Thymus (tissue), 11 donors: ENCODE measurements around the gene RET. TPM values are rescaled to one million over a fixed set of nuclear protein-coding genes. Genes with fewer than 3 reads are reported as not detected.

ENCODE experiments used
- DNase-seq, 9 donors: peaks; one replicate each; pipeline ENCODE4 v3.0.0-alpha.2; 2013; ENCODE audit warnings: low spot score in 9 of 9, low read depth in 6 of 9, missing footprints in 1 of 9
- H3K27ac ChIP-seq, 2 donors: one replicate each; pipeline ENCODE4 v1.5.1; 2013; ENCODE audit warnings: control low read depth in 1 of 2, low read depth in 1 of 2, low read length in 1 of 2, mild to moderate bottlenecking in 1 of 2, moderate library complexity in 1 of 2
- H3K27me3 ChIP-seq, 2 donors: one replicate each; pipeline ENCODE4 v1.5.1; 2013; ENCODE audit warnings: low read length in 1 of 2; ENCODE audit not compliant: control insufficient read depth in 2 of 2, insufficient read depth in 1 of 2
- H3K36me3 ChIP-seq, 2 donors: one replicate each; pipeline ENCODE4 v1.5.1; 2013; ENCODE audit warnings: low read length in 1 of 2, mild to moderate bottlenecking in 1 of 2, moderate library complexity in 1 of 2; ENCODE audit not compliant: control insufficient read depth in 2 of 2, insufficient read depth in 2 of 2
- H3K4me1 ChIP-seq, 2 donors: one replicate each; pipeline ENCODE4 v1.5.1; 2013; ENCODE audit warnings: low read length in 2 of 2; ENCODE audit not compliant: control insufficient read depth in 2 of 2, insufficient read depth in 2 of 2
- H3K4me3 ChIP-seq, 2 donors: one replicate each; pipeline ENCODE4 v1.5.1; 2013; ENCODE audit warnings: low read length in 2 of 2, control low read depth in 1 of 2, mild to moderate bottlenecking in 1 of 2
- H3K9me3 ChIP-seq, 2 donors: one replicate each; pipeline ENCODE4 v1.5.1; 2013; ENCODE audit warnings: low read length in 1 of 2, mild to moderate bottlenecking in 1 of 2; ENCODE audit not compliant: control insufficient read depth in 2 of 2, insufficient read depth in 1 of 2
- WGBS: extraction: QIAGEN DNeasy Blood & Tissue Kit; methylation state at CpG from one replicate; pipeline ENCODE4 v1.1.7; 2013; 5-methylcytosine and 5-hydroxymethylcytosine counted together
- polyA plus RNA-seq: library from polyadenylated mRNA; stranded (reverse); fragments of 200-250 nt; gene quantifications from one replicate; pipeline ENCODE4 v1.2.3, GENCODE V29; 2013
- total RNA-seq: library from RNA; stranded (reverse); fragments of 120-200 nt; gene quantifications from one replicate; pipeline ENCODE4 v1.2.4, GENCODE V29; 2013
- donor health status: healthy.

The RET gene
- total and polyA plus RNA-seq, 2 donors, result 0.33 to 0.37 TPM

- Histone ChIP-seq H3K4me1 (peaks cover 2 to 12% of the 10 kb centered on the region in 2 donors), H3K36me3 (no peaks in the 10 kb centered on the region), H3K4me3 (peak overlapping the region; percentile 27 to 52), H3K9me3 (no peaks in the 10 kb centered on the region), H3K27ac (no peak overlapping the region), H3K27me3 (peaks cover 16 to 44% of the 10 kb centered on the region in 2 donors)
- 3% methylated on average over 71 of the region's 71 CpGs for WGBS
- DNase-seq, result peak in 7 of 9 donors; percentile 45 to 79 (median 55)
Observed at GRCh38 chr10:43105102-43105955, 28.5 kb downstream of the RET start.

- Histone ChIP-seq H3K27me3 (peaks cover 16 to 44% of the 10 kb centered on the region in 2 donors), H3K4me1 (peaks cover 2 to 14% of the 10 kb centered on the region in 2 donors), H3K4me3 (no peak overlapping the region), H3K9me3 (no peaks in the 10 kb centered on the region), H3K36me3 (no peaks in the 10 kb centered on the region), H3K27ac (no peak overlapping the region)
- 56% methylated on average over 7 of the region's 7 CpGs for WGBS
- no peak for DNase-seq
Observed at GRCh38 chr10:43105956-43106229, 29.0 kb downstream of the RET start.

- Histone ChIP-seq H3K4me1 (peaks cover 2 to 14% of the 10 kb centered on the region in 2 donors), H3K9me3 (no peaks in the 10 kb centered on the region), H3K36me3 (no peaks in the 10 kb centered on the region), H3K27me3 (peaks cover 16 to 41% of the 10 kb centered on the region in 2 donors), H3K27ac (no peak overlapping the region), H3K4me3 (no peak overlapping the region)
- no peak for DNase-seq
- 85% methylated on average over 28 of the region's 28 CpGs for WGBS
Observed at GRCh38 chr10:43106256-43107091, 29.6 kb downstream of the RET start.

- peaks cover 2 to 14% of the 10 kb centered on the region in 2 donors for H3K4me1 ChIP-seq
- no peak overlapping the region for H3K4me3 ChIP-seq
- H3K27ac ChIP-seq, result no peak overlapping the region
- H3K9me3 ChIP-seq, result no peaks in the 10 kb centered on the region
- 97% methylated on average over 12 of the region's 12 CpGs for whole genome bisulfite sequencing
- H3K36me3 ChIP-seq, result no peaks in the 10 kb centered on the region
- no peak for DNase-seq
- H3K27me3 ChIP-seq, result peaks cover 12 to 18% of the 10 kb centered on the region in 2 donors
Observed at GRCh38 chr10:43108951-43109350, 32.1 kb downstream of the RET start.

GRCh38 chr10:43109671-43110249 lies 32.9 kb downstream of the RET start:
- peaks cover 2 to 12% of the 10 kb centered on the region in 2 donors for H3K4me1 ChIP-seq
- H3K27me3 ChIP-seq, result peaks cover 6 to 10% of the 10 kb centered on the region in 2 donors
- no peak for DNase-seq
- H3K27ac ChIP-seq, result no peak overlapping the region
- H3K4me3 ChIP-seq, result no peak overlapping the region
- no peaks in the 10 kb centered on the region for H3K9me3 ChIP-seq
- WGBS, result 90% methylated on average over 20 of the region's 20 CpGs
- no peaks in the 10 kb centered on the region for H3K36me3 ChIP-seq

GRCh38 chr10:43110338-43111071 lies 33.6 kb downstream of the RET start:
- peak in 1 of 9 donors; percentile 13 for DNase-seq
- Histone ChIP-seq H3K4me3 (no peak overlapping the region), H3K4me1 (peaks cover 0 to 7% of the 10 kb centered on the region in 2 donors), H3K27ac (no peak overlapping the region), H3K9me3 (no peaks in the 10 kb centered on the region), H3K36me3 (no peaks in the 10 kb centered on the region), H3K27me3 (peaks cover 0 to 3% of the 10 kb centered on the region in 2 donors)
- WGBS, result 68% methylated on average over 7 of the region's 7 CpGs

- no peak overlapping the region for H3K4me3 ChIP-seq
- WGBS, result 97% methylated on average over 11 of the region's 11 CpGs
- H3K27ac ChIP-seq, result no peak overlapping the region
- H3K4me1 ChIP-seq, result peaks cover 0 to 3% of the 10 kb centered on the region in 2 donors
- no peaks in the 10 kb centered on the region for H3K9me3 ChIP-seq
- no peaks in the 10 kb centered on the region for H3K27me3 ChIP-seq
- no peaks in the 10 kb centered on the region for H3K36me3 ChIP-seq
- DNase-seq, result no peak
Observed at GRCh38 chr10:43111101-43111500, 34.2 kb downstream of the RET start.

- Histone ChIP-seq H3K9me3 (no peaks in the 10 kb centered on the region), H3K27ac (no peak overlapping the region), H3K36me3 (no peaks in the 10 kb centered on the region), H3K4me3 (no peak overlapping the region), H3K27me3 (no peaks in the 10 kb centered on the region), H3K4me1 (peaks cover 0 to 3% of the 10 kb centered on the region in 2 donors)
- no peak for DNase-seq
- 97% methylated on average over 17 of the region's 17 CpGs for WGBS
Observed at GRCh38 chr10:43111921-43112607, 35.2 kb downstream of the RET start.
